ENCODE data around the gene MYL7.

GRCh38 chr7:44124822-44125202 lies 16.3 kb downstream of the MYL7 start:
- TF ChIP-seq CTCF (IDR thresholded peaks at IDR 0.05; ENCODE audit: extremely low read depth in 1 of 2, insufficient read depth in 1 of 2, low read depth in 1 of 2, low read length in 2 of 2) = no peak
- TF ChIP-seq POLR2A (IDR thresholded peaks at IDR 0.05; ENCODE audit: low read depth, low read length) = no peak
- no peak for TF ChIP-seq EZH2 (IDR thresholded peaks at IDR 0.05; ENCODE audit: borderline replicate concordance, low read depth, low read length, severe bottlenecking)
- TF ChIP-seq MAX (IDR thresholded peaks at IDR 0.05; ENCODE audit: insufficient read depth, insufficient read length) = no peak
- no peak for TF ChIP-seq POLR2AphosphoS5 (IDR thresholded peaks at IDR 0.05; ENCODE audit: insufficient read depth, low read depth, low read length)
- no peak for TF ChIP-seq GATA2 (IDR thresholded peaks at IDR 0.05; ENCODE audit: insufficient read depth, insufficient read length, low read depth, low read length)
- no peak for TF ChIP-seq JUN (IDR thresholded peaks at IDR 0.05; ENCODE audit: borderline replicate concordance, insufficient read depth, insufficient read length, low read depth)

Data from endothelial cell of umbilical vein (primary cell).